HL-60 (cell line): ENCODE results near the gene TJP2.

Experiments used
- DNase-seq, 2 experiments: peaks; one replicate each; pipeline ENCODE4 v3.0.0-alpha.2; 2010 to 2020; ENCODE audit warnings: low read depth in 1 of 2, low spot score in 1 of 2
- H3K27ac ChIP-seq: fragments of 250-450 bp; sonication (Bioruptor Pico); replicated peaks from 2 replicates; pipeline ENCODE4 v1.5.1; 2020; ENCODE audit warnings: mild to moderate bottlenecking, moderate library complexity
- H3K27me3 ChIP-seq: fragments of 250-450 bp; sonication (Bioruptor Pico); 2 replicates; pipeline ENCODE4 v1.5.1; 2021; ENCODE audit warnings: mild to moderate bottlenecking, moderate library complexity; ENCODE audit not compliant: insufficient read depth, poor library complexity, severe bottlenecking
- H3K4me3 ChIP-seq: replicated peaks from 2 replicates; pipeline ENCODE4 v1.5.1; 2011; ENCODE audit warnings: mild to moderate bottlenecking, control low read depth, low read length; ENCODE audit not compliant: insufficient read depth
- CTCF ChIP-seq: IDR thresholded peaks from one replicate; pipeline ENCODE4 v1.5.1; 2011; ENCODE audit warnings: low read length, control low read depth, inconsistent platforms; ENCODE audit not compliant: insufficient read depth
- GABPA ChIP-seq: IDR thresholded peaks from 2 replicates; pipeline ENCODE4 v1.6.1; 2012; ENCODE audit warnings: low read depth
- POLR2AphosphoS5 ChIP-seq: IDR thresholded peaks from 2 replicates; pipeline ENCODE4 v1.6.1; 2012; ENCODE audit warnings: low read depth
- REST ChIP-seq: IDR thresholded peaks from 2 replicates; pipeline ENCODE4 v1.6.1; 2012; ENCODE audit warnings: low read depth; ENCODE audit not compliant: insufficient replicate concordance
- SPI1 ChIP-seq: IDR thresholded peaks from 2 replicates; pipeline ENCODE4 v1.6.1; 2012; ENCODE audit warnings: low read depth, mild to moderate bottlenecking, borderline replicate concordance

The TJP2 gene

DNA sequence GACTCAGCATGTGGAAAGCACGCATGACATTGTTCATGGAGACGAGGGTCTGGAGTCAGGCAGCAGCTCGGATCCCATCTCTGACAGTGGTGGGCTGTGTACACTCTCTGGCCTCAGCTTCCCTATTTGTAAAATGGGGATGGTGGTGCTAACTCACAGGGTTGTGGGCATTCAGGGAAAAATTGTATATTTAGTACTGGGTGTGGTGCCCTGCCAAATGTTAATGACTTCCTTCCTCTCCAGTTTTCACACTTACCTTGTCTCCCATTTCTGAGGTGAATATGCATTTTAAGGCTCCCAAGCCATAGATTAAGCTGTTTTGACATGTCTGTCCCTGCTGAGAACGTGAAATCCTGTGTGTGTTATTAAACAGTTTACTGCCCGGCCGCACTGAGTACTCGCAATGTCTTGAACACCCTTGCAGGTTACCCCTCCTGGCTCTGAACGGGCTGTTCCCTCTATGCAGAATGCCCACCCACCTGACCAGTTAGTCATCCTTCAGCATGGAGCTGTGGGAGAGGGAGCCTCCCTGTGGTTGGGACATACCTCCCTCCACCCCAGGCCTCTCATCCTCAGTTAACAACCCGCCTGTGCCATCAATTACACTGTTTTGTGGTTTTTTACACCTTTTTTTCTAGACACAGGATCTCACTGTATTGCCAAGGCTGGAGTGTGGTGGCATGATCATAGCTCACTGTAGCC is 25.8 kb downstream of the TJP2 start:
- Histone ChIP-seq H3K4me3 (no peak overlapping the region), H3K27me3 (no peaks in the 10 kb centered on the region), H3K27ac (no peak overlapping the region)
- no peak for DNase-seq
- TF ChIP-seq REST: no peak
- TF ChIP-seq CTCF: no peak
- no peak for TF ChIP-seq GABPA
- TF ChIP-seq SPI1: no peak

DNA sequence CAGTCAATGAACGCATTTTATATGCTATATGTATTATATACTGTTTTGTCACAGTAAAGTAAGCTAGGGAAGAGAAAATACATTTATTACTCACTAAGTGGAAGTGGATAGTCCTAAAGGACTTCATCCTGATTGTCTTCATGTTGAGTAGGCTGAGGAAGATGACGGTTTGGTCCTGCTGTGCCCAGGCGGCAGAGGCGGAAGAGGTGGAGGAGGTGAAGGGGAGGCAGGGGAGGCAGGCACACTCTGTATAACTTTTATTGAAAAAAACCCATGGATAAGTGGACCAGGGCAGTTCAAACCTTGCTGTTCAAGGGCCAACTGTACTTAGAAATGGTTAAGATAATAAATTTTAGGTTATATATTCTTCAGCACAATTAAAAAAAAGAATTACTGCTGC is 28.5 kb downstream of the TJP2 start:
- Histone ChIP-seq H3K27ac (no peak overlapping the region), H3K27me3 (no peaks in the 10 kb centered on the region), H3K4me3 (no peak overlapping the region)
- TF ChIP-seq CTCF (no peak), SPI1 (no peak), REST (no peak), POLR2AphosphoS5 (no peak)
- DNase-seq: no peak

- Histone ChIP-seq H3K4me3 (no peak overlapping the region), H3K27me3 (no peaks in the 10 kb centered on the region), H3K27ac (no peak overlapping the region)
- TF ChIP-seq CTCF: no peak
- no peak for TF ChIP-seq REST
- TF ChIP-seq GABPA: no peak
- TF ChIP-seq SPI1: no peak
- no peak for TF ChIP-seq POLR2AphosphoS5
- DNase-seq: no peak
Observed at GRCh38 chr9:69204326-69204725, 30.2 kb downstream of the TJP2 start.
